Hepatocyte (in vitro differentiated cells): ENCODE results near the gene MGAT5. TPM values are rescaled to one million over a fixed set of nuclear protein-coding genes. Genes with fewer than 3 reads are reported as not detected.
"Not testable (repeated sequence)": the region's sequence is repeated elsewhere in the genome, so short reads cannot be mapped to it uniquely, and the experiment has no call there.

Experiments
- DNase-seq: peaks from one replicate; pipeline ENCODE4 v3.0.0-alpha.2; 2016; ENCODE audit warnings: low spot score
- H2AFZ ChIP-seq: fragments of 200-600 bp; sonication (generic); 2 replicates; pipeline ENCODE4 v1.6.0; 2016; ENCODE audit warnings: antibody characterized with exemption, mild to moderate bottlenecking
- H3K27ac ChIP-seq: fragments of 200-600 bp; sonication (generic); 2 replicates; pipeline ENCODE4 v1.5.1; 2016; ENCODE audit warnings: mild to moderate bottlenecking
- H3K27me3 ChIP-seq: fragments of 200-600 bp; sonication (generic); 2 replicates; pipeline ENCODE4 v1.6.1; 2016
- H3K36me3 ChIP-seq: fragments of 200-600 bp; sonication (generic); replicated peaks from 2 replicates; pipeline ENCODE4 v1.5.1; 2016; ENCODE audit warnings: low read depth; ENCODE audit not compliant: insufficient read depth
- H3K4me1 ChIP-seq: fragments of 200-600 bp; sonication (generic); 2 replicates; pipeline ENCODE4 v1.5.1; 2016; ENCODE audit warnings: mild to moderate bottlenecking, moderate library complexity; ENCODE audit not compliant: insufficient read depth
- H3K4me2 ChIP-seq: fragments of 200-600 bp; sonication (generic); 2 replicates; pipeline ENCODE4 v1.6.0; 2016
- H3K4me3 ChIP-seq: fragments of 200-600 bp; sonication (generic); 2 replicates; pipeline ENCODE4 v1.5.1; 2016; ENCODE audit warnings: mild to moderate bottlenecking
- H3K79me2 ChIP-seq: fragments of 200-600 bp; sonication (generic); 2 replicates; pipeline ENCODE4 v1.6.0; 2017; ENCODE audit warnings: mild to moderate bottlenecking
- H3K9me2 ChIP-seq: fragments of 200-600 bp; sonication (generic); replicated peaks from 2 replicates; pipeline ENCODE4 v1.6.0; 2017; ENCODE audit warnings: mild to moderate bottlenecking; ENCODE audit not compliant: insufficient read depth
- H3K9me3 ChIP-seq: fragments of 200-600 bp; sonication (generic); 2 replicates; pipeline ENCODE4 v1.5.1; 2016; ENCODE audit warnings: low read depth, mild to moderate bottlenecking
- H4K20me1 ChIP-seq: fragments of 200-600 bp; sonication (generic); 2 replicates; pipeline ENCODE4 v1.6.0; 2016; ENCODE audit warnings: mild to moderate bottlenecking; ENCODE audit not compliant: insufficient read depth, poor library complexity, severe bottlenecking
- CTCF ChIP-seq: fragments of 200-600 bp; sonication (generic); IDR thresholded peaks from 2 replicates; pipeline ENCODE4 v1.5.1; 2016; ENCODE audit warnings: antibody characterized with exemption, mild to moderate bottlenecking; ENCODE audit not compliant: poor library complexity
- EZH2 ChIP-seq: fragments of 200-600 bp; sonication (generic); IDR thresholded peaks from 2 replicates; pipeline ENCODE4 v1.6.1; 2016; ENCODE audit warnings: antibody characterized with exemption, mild to moderate bottlenecking, borderline replicate concordance
- EZH2phosphoT487 ChIP-seq: fragments of 200-600 bp; sonication (generic); IDR thresholded peaks from one replicate; pipeline ENCODE4 v1.6.1; 2018; ENCODE audit warnings: antibody characterized with exemption, mild to moderate bottlenecking, low read depth, moderate library complexity; ENCODE audit not compliant: unreplicated experiment, severe bottlenecking
- WGBS: methylation state at CpG from one replicate; pipeline ENCODE4 v1.1.6; 2016; ENCODE audit warnings: low lambda C conversion rate; ENCODE audit errors: missing lambda C conversion rate; 5-methylcytosine and 5-hydroxymethylcytosine counted together
- polyA plus RNA-seq: library from polyadenylated mRNA; unstranded; fragments of >200 nt; fragmentation: Nextera tagmentation; extraction: Ambion mirVana; gene quantifications from 2 replicates; pipeline ENCODE4 v1.2.1, GENCODE V29; 2016
- total RNA-seq: library from RNA; depleted of rRNA; stranded (reverse); fragments of >200 nt; gene quantifications from 2 replicates; pipeline ENCODE4 v1.2.3, GENCODE V29; 2014

MGAT5 gene
- total and polyA plus RNA-seq, 2 experiments from 2014 or later = 9.1 to 30.2 TPM

GRCh38 chr2:134292514-134292913 lies 38.6 kb downstream of the MGAT5 start:
- H2AFZ ChIP-seq = no peak overlapping the region
- H3K9me2 ChIP-seq = no peaks in the 10 kb centered on the region
- no peaks in the 10 kb centered on the region for H4K20me1 ChIP-seq
- H3K27ac ChIP-seq = no peak overlapping the region
- H3K4me1 ChIP-seq = no peaks in the 10 kb centered on the region
- peaks cover 9% of the 10 kb centered on the region for H3K79me2 ChIP-seq
- no peaks in the 10 kb centered on the region for H3K9me3 ChIP-seq
- H3K27me3 ChIP-seq = no peaks in the 10 kb centered on the region
- no peak overlapping the region for H3K4me2 ChIP-seq
- no peaks in the 10 kb centered on the region for H3K36me3 ChIP-seq
- H3K4me3 ChIP-seq = no peak overlapping the region
- WGBS = 82% methylated on average over 3 of the region's 3 CpGs
- DNase-seq = no peak
- TF ChIP-seq CTCF = no peak
- no peak for TF ChIP-seq EZH2
- no peak for TF ChIP-seq EZH2phosphoT487

GRCh38 chr2:134293719-134294537 lies 40.1 kb downstream of the MGAT5 start:
- TF ChIP-seq CTCF = no peak
- no peak for TF ChIP-seq EZH2
- TF ChIP-seq EZH2phosphoT487 = no peak
- H3K4me1 ChIP-seq = no peaks in the 10 kb centered on the region

GRCh38 chr2:134294598-134294997 lies 40.7 kb downstream of the MGAT5 start:
- H3K9me3 ChIP-seq, H2AFZ ChIP-seq, H3K4me3 ChIP-seq, H3K4me1 ChIP-seq, H3K27me3 ChIP-seq, H3K9me2 ChIP-seq, DNase-seq, H4K20me1 ChIP-seq, H3K27ac ChIP-seq, H3K79me2 ChIP-seq, H3K4me2 ChIP-seq, H3K36me3 ChIP-seq: not testable (repeated sequence)
- WGBS = 91% methylated on average over 3 of the region's 3 CpGs

More at GRCh38 chr2:134293719-134294537, 40.1 kb downstream of the MGAT5 start:
- no peaks in the 10 kb centered on the region for H3K9me2 ChIP-seq
- no peaks in the 10 kb centered on the region for H3K27me3 ChIP-seq
- no peaks in the 10 kb centered on the region for H3K36me3 ChIP-seq
- no peak overlapping the region for H3K4me2 ChIP-seq
- H3K27ac ChIP-seq = no peak overlapping the region
- H4K20me1 ChIP-seq = no peaks in the 10 kb centered on the region
- no peaks in the 10 kb centered on the region for H3K9me3 ChIP-seq
- H3K79me2 ChIP-seq = peaks cover 9% of the 10 kb centered on the region
- no peak overlapping the region for H3K4me3 ChIP-seq
- H2AFZ ChIP-seq = no peak overlapping the region
- DNase-seq = no peak
- 97% methylated on average over 8 of the region's 8 CpGs for WGBS

- DNase-seq = no peak
- H3K9me3 ChIP-seq = no peaks in the 10 kb centered on the region
- peak overlapping the region; percentile 27 for H3K27ac ChIP-seq
- H4K20me1 ChIP-seq = no peaks in the 10 kb centered on the region
- H3K36me3 ChIP-seq = no peaks in the 10 kb centered on the region
- no peak overlapping the region for H3K4me2 ChIP-seq
- H2AFZ ChIP-seq = no peak overlapping the region
- no peaks in the 10 kb centered on the region for H3K4me1 ChIP-seq
- no peaks in the 10 kb centered on the region for H3K27me3 ChIP-seq
- 89% methylated on average over 3 of the region's 3 CpGs for WGBS
- H3K9me2 ChIP-seq = no peaks in the 10 kb centered on the region
- H3K79me2 ChIP-seq = peaks cover 9% of the 10 kb centered on the region
- no peak overlapping the region for H3K4me3 ChIP-seq
- TF ChIP-seq EZH2 (no peak), EZH2phosphoT487 (no peak), CTCF (no peak)
Observed at GRCh38 chr2:134295441-134295840, 41.6 kb downstream of the MGAT5 start.
